ENCODE data around the gene APMAP. TPM values are rescaled to one million over a fixed set of nuclear protein-coding genes. Genes with fewer than 3 reads are reported as not detected.

APMAP gene
- total RNA-seq, 1 experiment from 2014 or later, result 82.7 TPM

- Histone ChIP-seq H3K9me2 (ENCODE audit: insufficient read depth) (no peaks in the 10 kb centered on the region), H3K27ac (ENCODE audit: low read depth, low read length) (no peak overlapping the region), H3K4me3 (replicated peaks in 1 of 2; ENCODE audit: low read depth in 1 of 2, low read length in 2 of 2) (no peak overlapping the region), H3K79me2 (ENCODE audit: insufficient read depth, low read length) (no peaks in the 10 kb centered on the region), H4K20me1 (ENCODE audit: insufficient read depth) (no peaks in the 10 kb centered on the region), H3K9me3 (ENCODE audit: control insufficient read depth in 1 of 2, insufficient read depth in 1 of 2, low read depth in 1 of 2, low read length in 2 of 2) (no peaks in the 10 kb centered on the region), H3K9ac (ENCODE audit: low read length) (no peak overlapping the region), H2AFZ (ENCODE audit: low read depth, low read length, poor library complexity, severe bottlenecking) (no peak overlapping the region), H3K27me3 (ENCODE audit: insufficient read depth, low read length) (peaks cover 3% of the 10 kb centered on the region; the same call in 1 of the 2 replicates), H3K4me2 (ENCODE audit: low read length) (no peak overlapping the region), H3K36me3 (ENCODE audit: control insufficient read depth in 1 of 2, insufficient read depth in 2 of 2, low read length in 2 of 2) (no peaks in the 10 kb centered on the region), H3K4me1 (ENCODE audit: control insufficient read depth in 1 of 2, insufficient read depth in 2 of 2, low read length in 2 of 2) (peaks cover 0 to 6% of the 10 kb centered on the region in 2 experiments; a peak in 1 of 4 replicates)
- peak; percentile 64; the same call in 1 of the 2 replicates for ATAC-seq
- no peak for DNase-seq (ENCODE audit: low read depth, low spot score)
- ChIA-PET CTCF (no interaction called here), RAD21 (ENCODE audit: low non-redundant PET in 1 of 2, low total read pairs in 2 of 2, uncharacterized antibody in 2 of 2, unreplicated experiment in 2 of 2) (no interaction called here), POLR2A (no interaction called here)
- no peak for TF ChIP-seq RAD21 (IDR thresholded peaks at IDR 0.05; ENCODE audit: low read depth)
- TF ChIP-seq ELF1 (IDR thresholded peaks at IDR 0.05; ENCODE audit: borderline replicate concordance, low read depth), result no peak
- TF ChIP-seq POLR2AphosphoS5 (IDR thresholded peaks at IDR 0.05; ENCODE audit: low read depth, low read length), result no peak
- no peak for TF ChIP-seq REST (IDR thresholded peaks at IDR 0.05; ENCODE audit: low read depth)
- no peak for TF ChIP-seq ZNF274 (IDR thresholded peaks at IDR 0.05; ENCODE audit: low read depth, low read length)
- TF ChIP-seq EZH2 (IDR thresholded peaks at IDR 0.05), result no peak
- TF ChIP-seq SP1 (IDR thresholded peaks at IDR 0.05; ENCODE audit: low read depth), result no peak
- TF ChIP-seq FOSL1 (IDR thresholded peaks at IDR 0.05; ENCODE audit: low read depth), result no peak
- no peak for TF ChIP-seq SRF (IDR thresholded peaks at IDR 0.05; ENCODE audit: low read depth)
- TF ChIP-seq ZFX (IDR thresholded peaks at IDR 0.05), result no peak
- BruUV-seq (replicated peaks), result no TSS peak
- intact Hi-C loops (cut with micrococcal nuclease), result no loop called here
Observed at GRCh38 chr20:24949756-24950127, 42.8 kb downstream of the APMAP start.
